SK-N-SH (cell line): Measurements from ENCODE around the gene RBMS3. TPM values are rescaled to one million over a fixed set of nuclear protein-coding genes. Genes with fewer than 3 reads are reported as not detected.

Source experiments
- CTCF ChIA-PET: fragments of 300-600, 350-600 bp; formaldehyde crosslinking; extraction: SDS; loops from one replicate; lab custom pipeline; 2021; lab: Yijun Ruan, JAX
- POLR2A ChIA-PET: fragments of 350-600 bp; sonication (Branson Sonifier 250); formaldehyde crosslinking; extraction: SDS; loops from one replicate; lab custom pipeline; 2020; ENCODE audit warnings: antibody characterized with exemption, inconsistent platforms; lab: Yijun Ruan, JAX
- DNase-seq: peaks from one replicate; pipeline ENCODE4 v3.0.0; 2012
- H2AFZ ChIP-seq: fragments of 200-600 bp; sonication (generic); 2 replicates; pipeline ENCODE4 v1.8.1; 2016; ENCODE audit warnings: antibody characterized with exemption, mild to moderate bottlenecking, low read depth
- H3F3A ChIP-seq: fragments of 200-600 bp; sonication (generic); replicated peaks from 2 replicates; pipeline ENCODE3; 2016; ENCODE audit warnings: antibody characterized with exemption, mild to moderate bottlenecking; ENCODE audit not compliant: insufficient read depth
- H3K27ac ChIP-seq, 2 experiments: fragments of 200-500 bp in 1 of 2; fragments of 200-600 bp in 1 of 2; sonication (Bioruptor generic) in 1 of 2; sonication (generic), shearing (Covaris generic) in 1 of 2; 2 replicates each; pipeline versions ENCODE4 v1.5.1 to v1.6.1; 2014 to 2016; ENCODE audit warnings: low read depth in 2 of 2, inconsistent platforms in 1 of 2, low read length in 1 of 2, mild to moderate bottlenecking in 1 of 2, mixed read lengths in 1 of 2
- H3K27me3 ChIP-seq: fragments of 200-600 bp; sonication (generic), shearing (Covaris generic); 2 replicates; pipeline ENCODE4 v1.6.1; 2016; ENCODE audit warnings: mixed run types; ENCODE audit not compliant: insufficient read depth
- H3K36me3 ChIP-seq, 2 experiments: fragments of 200-500 bp in 1 of 2; fragments of 200-600 bp in 1 of 2; sonication (Bioruptor generic) in 1 of 2; sonication (generic) in 1 of 2; replicated peaks in 1 of 2; 2 replicates each; pipeline versions ENCODE3 to v1.5.1; 2014 to 2016; ENCODE audit warnings: low read length in 1 of 2, mild to moderate bottlenecking in 1 of 2; ENCODE audit not compliant: insufficient read depth in 2 of 2, control insufficient read depth in 1 of 2
- H3K4me1 ChIP-seq, 2 experiments: fragments of 200-500 bp in 1 of 2; fragments of 200-600 bp in 1 of 2; sonication (Bioruptor generic) in 1 of 2; sonication (generic), shearing (Covaris generic) in 1 of 2; 2 replicates each; pipeline versions ENCODE4 v1.5.1 to v1.6.1; 2014 to 2016; ENCODE audit warnings: low read depth in 1 of 2, low read length in 1 of 2, mixed run types in 1 of 2; ENCODE audit not compliant: insufficient read depth in 2 of 2, control insufficient read depth in 1 of 2
- H3K4me2 ChIP-seq: fragments of 200-600 bp; sonication (generic), shearing (Covaris generic); 2 replicates; pipeline ENCODE4 v1.6.1; 2017; ENCODE audit warnings: mixed run types
- H3K4me3 ChIP-seq, 2 experiments: fragments of 200-500 bp in 1 of 2; fragments of 200-600 bp in 1 of 2; sonication (Bioruptor generic) in 1 of 2; sonication (generic), shearing (Covaris generic) in 1 of 2; 2 replicates each; pipeline versions ENCODE4 v1.5.1 to v1.8.1; 2014 to 2016; ENCODE audit warnings: low read depth in 2 of 2, inconsistent platforms in 1 of 2, low read length in 1 of 2, mild to moderate bottlenecking in 1 of 2, mixed read lengths in 1 of 2, moderate library complexity in 1 of 2
- H3K79me2 ChIP-seq: fragments of 200-600 bp; sonication (generic); 2 replicates; pipeline ENCODE4 v1.8.1; 2017; ENCODE audit warnings: mild to moderate bottlenecking; ENCODE audit not compliant: insufficient read depth
- H3K9ac ChIP-seq: fragments of 200-600 bp; sonication (generic); 2 replicates; pipeline ENCODE4 v1.6.1; 2017; ENCODE audit warnings: mixed run types
- H3K9me2 ChIP-seq: fragments of 200-600 bp; sonication (generic); 2 replicates; pipeline ENCODE4 v1.6.1; 2017; ENCODE audit warnings: mixed run types
- H3K9me3 ChIP-seq: fragments of 200-600 bp; sonication (generic); 2 replicates; pipeline ENCODE4 v1.6.1; 2017; ENCODE audit warnings: mixed run types, mild to moderate bottlenecking, moderate library complexity
- H4K20me1 ChIP-seq: fragments of 200-600 bp; sonication (generic); 2 replicates; pipeline ENCODE4 v1.6.1; 2017; ENCODE audit warnings: mild to moderate bottlenecking, mixed run types; ENCODE audit not compliant: insufficient read depth
- CTCF ChIP-seq: fragments of 200-600 bp; sonication (generic); IDR thresholded peaks from 2 replicates; pipeline ENCODE4 v1.6.1; 2017; ENCODE audit warnings: antibody characterized with exemption, mild to moderate bottlenecking, moderate library complexity
- ELF1 ChIP-seq: IDR thresholded peaks from 2 replicates; pipeline ENCODE4 v1.4.0; 2012
- EZH2phosphoT487 ChIP-seq: fragments of 200-600 bp; sonication (generic); IDR thresholded peaks from 2 replicates; pipeline ENCODE4 v1.6.1; 2017; ENCODE audit warnings: low read depth, mixed run types, mild to moderate bottlenecking, antibody characterized with exemption, moderate library complexity, borderline replicate concordance
- FOSL2 ChIP-seq: IDR thresholded peaks from 2 replicates; pipeline ENCODE4 v1.4.0; 2012; ENCODE audit warnings: low read depth, mild to moderate bottlenecking, moderate library complexity, borderline replicate concordance
- MAX ChIP-seq: IDR thresholded peaks from 2 replicates; pipeline ENCODE4 v1.4.0; 2012; ENCODE audit warnings: low read depth
- MEF2A ChIP-seq: IDR thresholded peaks from 2 replicates; pipeline ENCODE4 v1.4.0; 2012; ENCODE audit warnings: low read depth, borderline replicate concordance
- NFIC ChIP-seq: IDR thresholded peaks from 2 replicates; pipeline ENCODE4 v1.4.0; 2012; ENCODE audit warnings: borderline replicate concordance
- RCOR1 ChIP-seq: fragments of 150-350 bp; IDR thresholded peaks from 2 replicates; pipeline ENCODE4 v1.6.1; 2017; ENCODE audit warnings: antibody characterized with exemption, low read length
- REST ChIP-seq: IDR thresholded peaks from 2 replicates; pipeline ENCODE4 v1.6.1; 2012; ENCODE audit warnings: mild to moderate bottlenecking, low read depth, low read length, moderate library complexity
- SMC3 ChIP-seq: IDR thresholded peaks from 2 replicates; pipeline ENCODE4 v1.6.1; 2012; ENCODE audit warnings: low read depth, low read length, improper control_type of control experiment
- USF1 ChIP-seq: IDR thresholded peaks from 2 replicates; pipeline ENCODE4 v1.4.0; 2012; ENCODE audit warnings: low read depth, borderline replicate concordance
- WGBS: methylation state at CpG from one replicate; pipeline ENCODE4 v1.1.6; 2017; ENCODE audit warnings: low lambda C conversion rate; 5-methylcytosine and 5-hydroxymethylcytosine counted together
- polyA plus RNA-seq, 3 experiments: library from polyadenylated mRNA; depleted of rRNA; stranded (reverse); fragments of >200 nt; gene quantifications; 2 replicates each; pipeline ENCODE4 v1.2.3, GENCODE V29; 2012

The RBMS3 gene
- polyA plus RNA-seq, 1 of the 3 experiments (the other 2 are of a cell fraction), result 8.2 TPM

- Histone ChIP-seq H3K27me3 (no peaks in the 10 kb centered on the region), H3K4me1 (peaks cover 22 to 39% of the 10 kb centered on the region in 2 experiments; a peak in 3 of 4 replicates), H3K9me3 (no peaks in the 10 kb centered on the region), H4K20me1 (no peaks in the 10 kb centered on the region), H3K4me2 (no peak overlapping the region), H3K36me3 (peaks cover 11 to 19% of the 10 kb centered on the region in 2 experiments), H3K4me3 (no peak overlapping the region), H3K9me2 (no peaks in the 10 kb centered on the region), H2AFZ (no peak overlapping the region), H3K9ac (no peak overlapping the region), H3K27ac (peak overlapping the region in 1 of 2 experiments; percentile 78; a peak in 2 of 4 replicates), H3K79me2 (peaks cover 61% of the 10 kb centered on the region), H3F3A (no peaks in the 10 kb centered on the region)
- no peak for DNase-seq
- ChIA-PET CTCF (interaction anchor here (1.9 to 2.3 kb wide), 2 partner anchors 10 to 18 kb away, joined by 4 to 8 read pairs; no protein-coding TSS in a partner anchor), POLR2A (no interaction called here)
- 84% methylated on average over 2 of the region's 2 CpGs for WGBS
- no peak for TF ChIP-seq RCOR1
- TF ChIP-seq MEF2A, result no peak
- TF ChIP-seq USF1, result no peak
- TF ChIP-seq REST, result no peak
- TF ChIP-seq SMC3, result no peak
- no peak for TF ChIP-seq FOSL2
- no peak for TF ChIP-seq NFIC
- no peak for TF ChIP-seq CTCF
- TF ChIP-seq EZH2phosphoT487, result no peak
- no peak for TF ChIP-seq ELF1
- TF ChIP-seq MAX, result no peak
Observed at GRCh38 chr3:29409409-29409808, 128.5 kb downstream of the RBMS3 start.
